T-helper 1 cell treated with Interleukin-12 subunit alpha and Interleukin-12 subunit beta and Interleukin-4 antibody, amounts not matched to agents 30 μg/mL and 1 μg/mL, for 36 hours (primary cell): Measurements from ENCODE around the gene SERPING1.

ENCODE experiments used
- H3K27ac Mint-ChIP-seq: one replicate; pipeline ENCODE4 v1.8.0; 2021; ENCODE audit warnings: mild to moderate bottlenecking, mixed read lengths
- H3K27me3 Mint-ChIP-seq: one replicate; pipeline ENCODE4 v1.8.0; 2021; ENCODE audit warnings: low read depth, mixed read lengths
- H3K36me3 Mint-ChIP-seq: one replicate; pipeline ENCODE4 v1.8.0; 2021; ENCODE audit warnings: low read depth, mixed read lengths
- H3K4me1 Mint-ChIP-seq: one replicate; pipeline ENCODE4 v1.8.0; 2021; ENCODE audit warnings: low read depth, mixed read lengths
- H3K4me3 Mint-ChIP-seq: one replicate; pipeline ENCODE4 v1.8.0; 2021; ENCODE audit warnings: mild to moderate bottlenecking, moderate library complexity, mixed read lengths
- H3K9me3 Mint-ChIP-seq: one replicate; pipeline ENCODE4 v1.8.0; 2021; ENCODE audit warnings: mixed read lengths

Gene SERPING1

DNA sequence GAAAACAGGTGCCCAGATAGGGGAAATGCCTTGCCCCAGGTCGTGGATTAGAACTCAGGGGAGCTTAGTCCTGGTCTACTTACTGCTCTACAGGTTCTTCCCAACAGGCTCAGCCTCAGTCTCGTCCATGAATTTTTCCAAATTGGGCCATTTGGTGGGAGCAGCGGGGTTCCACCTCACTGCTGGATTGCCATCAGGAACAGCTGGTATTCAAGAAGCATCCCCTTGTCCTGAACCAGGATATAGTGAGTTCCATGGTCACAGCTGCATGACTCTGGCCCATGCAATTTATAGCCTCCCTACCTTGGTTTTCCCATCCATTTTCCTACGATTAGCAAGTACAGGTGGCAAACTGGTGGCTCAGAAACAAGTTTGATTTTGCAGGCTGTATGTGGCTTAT lies 23.4 kb upstream of the SERPING1 start:
- H3K36me3 Mint-ChIP-seq, result no peaks in the 10 kb centered on the region
- no peaks in the 10 kb centered on the region for H3K9me3 Mint-ChIP-seq
- no peak overlapping the region for H3K4me3 Mint-ChIP-seq
- no peak overlapping the region for H3K27ac Mint-ChIP-seq
- H3K4me1 Mint-ChIP-seq, result no peaks in the 10 kb centered on the region
- H3K27me3 Mint-ChIP-seq, result peaks cover 17% of the 10 kb centered on the region

DNA sequence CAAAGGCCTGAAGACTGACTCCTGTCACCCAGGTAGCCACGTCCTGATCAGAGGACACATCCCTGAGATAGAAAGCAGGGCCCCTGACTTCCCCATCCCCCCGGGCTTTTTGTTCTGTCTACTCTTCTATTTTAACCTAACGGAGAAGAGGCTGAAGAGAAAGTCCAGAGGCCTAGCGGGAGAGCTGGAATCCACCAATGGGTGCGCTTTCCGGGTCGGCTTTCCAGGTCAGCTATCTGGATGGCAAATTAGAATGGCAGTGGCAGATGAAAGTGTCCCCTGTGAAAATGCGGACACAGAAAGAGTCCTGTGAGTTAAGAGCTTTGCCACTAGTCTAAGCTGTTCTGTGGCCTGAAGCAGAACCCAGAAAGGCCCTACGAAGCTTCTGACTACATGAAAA lies 13.1 kb upstream of the SERPING1 start:
- no peak overlapping the region for H3K27ac Mint-ChIP-seq
- no peaks in the 10 kb centered on the region for H3K27me3 Mint-ChIP-seq
- no peaks in the 10 kb centered on the region for H3K36me3 Mint-ChIP-seq
- H3K4me3 Mint-ChIP-seq, result no peak overlapping the region
- no peaks in the 10 kb centered on the region for H3K9me3 Mint-ChIP-seq
- H3K4me1 Mint-ChIP-seq, result peaks cover 11% of the 10 kb centered on the region

DNA sequence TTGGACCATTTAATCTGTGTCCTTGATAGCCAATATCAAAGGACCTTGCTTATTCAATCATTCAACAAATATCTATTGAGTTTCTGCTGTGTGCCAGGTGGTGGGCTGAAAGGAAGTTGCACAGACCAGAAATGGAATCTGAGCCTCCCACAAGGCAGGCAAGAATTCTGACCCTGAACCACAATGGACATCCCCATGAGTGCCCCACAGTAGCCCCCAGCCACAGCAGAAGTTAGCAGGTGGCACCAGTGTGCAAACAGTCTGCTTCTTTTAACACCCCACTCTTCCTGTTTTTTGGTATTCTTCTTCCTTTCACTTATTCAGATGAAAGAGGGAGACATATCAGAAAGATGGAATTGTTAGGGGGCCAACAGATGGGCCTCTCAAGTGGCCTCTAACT lies 12.2 kb upstream of the SERPING1 start:
- Mint-ChIP-seq H3K36me3 (no peaks in the 10 kb centered on the region), H3K27me3 (no peaks in the 10 kb centered on the region), H3K9me3 (no peaks in the 10 kb centered on the region), H3K4me3 (no peak overlapping the region), H3K27ac (no peak overlapping the region), H3K4me1 (peaks cover 11% of the 10 kb centered on the region)

DNA sequence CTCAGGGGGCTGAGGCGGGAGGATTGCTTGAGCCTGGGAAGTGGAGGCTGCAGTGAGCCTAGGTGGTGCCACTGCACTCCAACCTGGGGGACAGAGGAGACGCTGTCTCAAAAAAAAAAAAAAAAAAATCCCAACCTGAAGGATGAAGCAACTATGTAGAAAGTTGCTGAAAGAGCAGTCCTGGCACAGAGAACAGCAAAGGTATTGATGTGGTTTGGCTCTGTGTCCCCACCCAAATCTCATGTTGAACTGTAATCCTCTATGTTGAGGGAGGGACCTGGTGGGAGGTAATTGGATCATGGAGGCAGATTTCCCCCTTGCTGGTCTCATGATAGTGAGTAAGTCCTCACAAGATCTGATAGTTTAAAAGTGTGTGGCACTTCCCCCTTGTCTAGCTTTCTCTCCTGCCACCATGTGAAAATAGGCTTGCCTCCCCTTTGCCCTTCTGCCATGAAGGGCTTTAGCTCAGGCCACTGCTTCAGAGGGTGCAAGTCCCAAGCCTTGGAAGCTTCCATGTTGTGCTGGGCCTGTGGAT lies 10.7 kb upstream of the SERPING1 start:
- no peaks in the 10 kb centered on the region for H3K27me3 Mint-ChIP-seq
- H3K27ac Mint-ChIP-seq, result no peak overlapping the region
- no peak overlapping the region for H3K4me3 Mint-ChIP-seq
- no peaks in the 10 kb centered on the region for H3K9me3 Mint-ChIP-seq
- H3K36me3 Mint-ChIP-seq, result no peaks in the 10 kb centered on the region
- H3K4me1 Mint-ChIP-seq, result peaks cover 11% of the 10 kb centered on the region

DNA sequence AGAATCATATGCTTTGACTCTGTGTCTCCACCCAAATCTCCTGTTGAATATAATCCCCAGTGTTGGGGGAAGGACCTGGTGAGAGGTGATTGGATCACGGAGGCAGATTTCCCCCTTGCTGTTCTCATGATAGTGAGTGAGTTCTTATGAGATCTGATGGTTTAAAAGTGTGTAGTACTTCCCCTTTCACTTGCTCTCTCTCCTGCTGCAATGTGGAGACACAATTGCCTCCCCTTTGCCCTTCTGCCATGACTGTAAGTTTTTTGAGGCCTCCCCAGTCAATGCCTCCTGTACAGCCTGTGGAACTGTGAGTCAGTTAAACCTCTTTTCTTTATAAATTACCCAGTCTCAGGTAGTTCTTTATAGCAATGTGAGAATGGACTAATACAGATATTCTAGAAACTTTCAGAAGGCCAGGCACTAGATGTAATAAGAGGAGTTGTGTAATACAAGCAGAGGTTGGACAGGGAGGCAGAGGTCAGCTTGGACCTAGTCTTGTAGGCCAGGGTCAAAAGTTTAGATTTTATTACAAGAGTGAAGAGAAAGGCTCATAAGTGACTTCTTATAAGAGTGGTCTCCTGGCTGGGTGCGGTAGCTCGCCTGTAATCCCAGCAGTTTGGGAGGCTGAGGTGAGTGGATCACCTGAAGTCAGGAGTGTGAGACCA lies 9.3 kb upstream of the SERPING1 start:
- no peak overlapping the region for H3K27ac Mint-ChIP-seq
- peaks cover 11% of the 10 kb centered on the region for H3K4me1 Mint-ChIP-seq
- H3K9me3 Mint-ChIP-seq, result no peaks in the 10 kb centered on the region
- no peaks in the 10 kb centered on the region for H3K36me3 Mint-ChIP-seq
- H3K27me3 Mint-ChIP-seq, result peaks cover 5% of the 10 kb centered on the region
- no peak overlapping the region for H3K4me3 Mint-ChIP-seq

DNA sequence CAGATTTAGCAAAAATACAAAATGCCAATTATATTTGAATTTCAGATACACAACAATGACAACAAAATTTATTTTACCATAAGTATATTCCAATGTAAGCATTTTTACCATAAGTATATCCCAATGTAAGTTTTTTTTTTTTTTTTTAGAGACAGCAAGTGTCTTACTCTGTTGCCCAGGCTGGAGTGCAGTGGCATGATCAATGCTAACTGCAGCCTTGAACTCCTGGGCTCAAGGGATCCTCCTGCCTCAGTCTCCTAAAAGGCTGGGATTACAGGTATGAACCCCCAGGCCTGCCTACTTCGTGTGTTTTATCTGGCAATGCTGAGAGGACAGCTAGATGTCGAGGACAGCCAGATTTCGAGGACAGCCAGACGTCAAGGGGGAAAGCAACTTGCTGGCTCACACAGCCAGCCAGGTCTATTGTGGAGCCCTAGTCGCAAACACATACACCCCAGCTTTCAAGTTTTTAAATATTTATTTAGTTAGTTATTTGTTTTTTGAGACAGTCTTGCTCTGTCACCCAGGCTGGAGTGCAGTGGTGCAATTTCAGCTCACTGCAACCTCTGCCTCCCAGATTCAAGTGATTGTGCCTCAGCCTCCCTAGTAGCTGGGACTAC lies 1.1 kb upstream of the SERPING1 start:
- Mint-ChIP-seq H3K4me1 (peaks cover 5% of the 10 kb centered on the region), H3K9me3 (no peaks in the 10 kb centered on the region), H3K27ac (no peak overlapping the region), H3K27me3 (peaks cover 50% of the 10 kb centered on the region), H3K36me3 (no peaks in the 10 kb centered on the region), H3K4me3 (no peak overlapping the region)

DNA sequence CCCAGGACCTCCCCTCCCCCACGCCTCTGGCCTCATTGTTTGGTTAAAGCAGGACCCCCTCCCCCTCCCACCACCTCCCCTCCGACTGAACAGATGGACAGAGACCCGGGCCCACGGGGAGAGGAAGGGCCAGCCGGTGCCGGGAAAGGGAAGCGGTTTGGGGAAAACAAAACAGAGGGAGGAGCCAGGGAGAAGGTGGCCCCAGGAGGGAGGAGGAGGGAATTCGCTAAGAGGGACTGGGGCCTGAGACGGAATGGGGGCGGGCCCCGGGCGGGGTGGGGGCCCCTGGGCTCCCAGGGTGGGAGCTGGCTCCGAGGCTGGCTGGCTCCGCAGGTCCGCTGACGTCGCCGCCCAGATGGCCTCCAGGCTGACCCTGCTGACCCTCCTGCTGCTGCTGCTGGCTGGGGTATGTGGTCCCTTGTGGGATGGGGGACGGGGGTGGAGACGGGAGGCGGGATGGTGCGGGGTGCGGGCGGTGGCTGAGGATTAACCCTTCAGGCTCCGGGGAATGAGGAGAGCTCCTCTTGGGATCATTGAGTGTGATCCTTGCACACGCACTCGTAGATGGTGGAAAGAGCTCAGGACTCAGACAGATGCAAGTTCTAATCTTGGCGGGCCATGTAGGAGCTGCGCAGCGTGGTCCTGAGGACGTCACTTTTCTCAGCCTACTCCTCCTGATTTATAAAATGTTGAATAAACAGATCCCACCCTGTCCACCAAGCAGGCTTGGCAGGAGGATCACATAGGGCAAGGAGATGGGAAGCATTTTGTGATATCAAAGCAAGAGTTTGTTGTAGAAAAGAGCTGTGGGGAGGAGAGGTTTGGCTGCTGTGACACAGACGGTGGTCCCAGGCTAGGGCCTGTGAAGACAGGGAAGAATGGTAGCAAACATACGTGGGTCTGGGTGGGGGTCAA lies 688 bp downstream of the SERPING1 start:
- Mint-ChIP-seq H3K27me3 (peaks cover 45% of the 10 kb centered on the region), H3K4me3 (no peak overlapping the region), H3K4me1 (peaks cover 5% of the 10 kb centered on the region), H3K9me3 (no peaks in the 10 kb centered on the region), H3K27ac (no peak overlapping the region), H3K36me3 (no peaks in the 10 kb centered on the region)

DNA sequence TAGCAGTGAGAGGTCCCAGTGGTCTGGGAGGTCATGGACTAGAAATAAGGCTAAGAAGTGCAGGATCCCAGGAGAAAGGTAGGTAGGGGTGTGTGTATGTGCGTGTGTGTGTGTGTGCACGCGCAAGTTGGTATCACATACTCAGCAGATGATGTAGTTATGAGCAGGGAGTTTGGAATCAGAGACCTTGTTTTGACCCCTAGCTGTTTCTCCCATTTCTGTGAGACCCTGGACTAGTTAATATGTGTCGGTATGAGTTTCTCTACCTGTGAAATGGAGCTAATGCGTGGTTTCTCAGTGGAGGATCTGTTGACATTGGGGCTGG lies 1.3 kb downstream of the SERPING1 start:
- Mint-ChIP-seq H3K36me3 (no peaks in the 10 kb centered on the region), H3K27ac (no peak overlapping the region), H3K9me3 (no peaks in the 10 kb centered on the region), H3K4me1 (peaks cover 5% of the 10 kb centered on the region), H3K4me3 (no peak overlapping the region), H3K27me3 (peaks cover 45% of the 10 kb centered on the region)

DNA sequence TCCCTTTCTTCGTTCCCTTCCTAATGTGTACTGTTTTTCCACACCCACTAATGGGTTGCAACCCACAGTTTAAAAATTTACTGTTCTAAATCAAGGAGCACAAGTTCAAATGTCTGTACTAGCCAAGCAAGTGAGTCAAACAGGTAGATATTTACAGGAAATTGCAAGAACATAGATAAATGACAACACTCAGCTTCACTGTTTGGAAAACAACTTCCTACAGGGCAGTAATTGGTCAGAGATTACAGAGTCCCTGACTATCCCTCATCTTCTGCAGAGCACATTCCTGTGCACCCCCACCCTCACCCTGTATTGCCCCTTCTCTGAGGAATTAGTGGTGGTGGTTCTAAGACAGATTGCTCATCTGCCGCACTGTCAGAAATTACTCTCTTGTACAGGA lies 1.9 kb downstream of the SERPING1 start:
- Mint-ChIP-seq H3K9me3 (no peaks in the 10 kb centered on the region), H3K4me1 (peaks cover 5% of the 10 kb centered on the region)

DNA sequence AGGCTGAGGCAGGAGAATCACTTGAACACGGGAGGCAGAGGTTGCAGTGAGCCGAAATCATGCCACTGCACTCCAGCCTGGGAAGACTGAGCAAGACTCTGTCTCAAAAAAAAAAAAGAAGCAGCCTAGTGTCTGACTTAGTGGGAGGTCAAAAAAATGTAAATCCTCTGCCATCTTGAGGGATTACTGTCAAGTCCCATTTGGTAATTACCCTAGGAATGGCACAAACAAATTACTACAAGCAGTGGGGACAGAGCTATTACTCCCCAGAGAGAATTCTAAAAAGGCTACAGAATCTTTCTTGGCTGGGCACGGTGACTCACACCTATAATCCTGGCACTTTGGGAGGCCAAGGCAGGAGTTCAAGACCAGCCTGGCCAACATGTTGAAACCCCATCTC lies 3.8 kb downstream of the SERPING1 start:
- peaks cover 5% of the 10 kb centered on the region for H3K4me1 Mint-ChIP-seq
- H3K27me3 Mint-ChIP-seq, result peaks cover 36% of the 10 kb centered on the region
- no peaks in the 10 kb centered on the region for H3K9me3 Mint-ChIP-seq
- no peaks in the 10 kb centered on the region for H3K36me3 Mint-ChIP-seq
- H3K27ac Mint-ChIP-seq, result no peak overlapping the region
- H3K4me3 Mint-ChIP-seq, result no peak overlapping the region

More for the DNA sequence above, 1.9 kb downstream of the SERPING1 start:
- Mint-ChIP-seq H3K4me3 (no peak overlapping the region), H3K36me3 (no peaks in the 10 kb centered on the region), H3K27me3 (peaks cover 40% of the 10 kb centered on the region), H3K27ac (no peak overlapping the region)

DNA sequence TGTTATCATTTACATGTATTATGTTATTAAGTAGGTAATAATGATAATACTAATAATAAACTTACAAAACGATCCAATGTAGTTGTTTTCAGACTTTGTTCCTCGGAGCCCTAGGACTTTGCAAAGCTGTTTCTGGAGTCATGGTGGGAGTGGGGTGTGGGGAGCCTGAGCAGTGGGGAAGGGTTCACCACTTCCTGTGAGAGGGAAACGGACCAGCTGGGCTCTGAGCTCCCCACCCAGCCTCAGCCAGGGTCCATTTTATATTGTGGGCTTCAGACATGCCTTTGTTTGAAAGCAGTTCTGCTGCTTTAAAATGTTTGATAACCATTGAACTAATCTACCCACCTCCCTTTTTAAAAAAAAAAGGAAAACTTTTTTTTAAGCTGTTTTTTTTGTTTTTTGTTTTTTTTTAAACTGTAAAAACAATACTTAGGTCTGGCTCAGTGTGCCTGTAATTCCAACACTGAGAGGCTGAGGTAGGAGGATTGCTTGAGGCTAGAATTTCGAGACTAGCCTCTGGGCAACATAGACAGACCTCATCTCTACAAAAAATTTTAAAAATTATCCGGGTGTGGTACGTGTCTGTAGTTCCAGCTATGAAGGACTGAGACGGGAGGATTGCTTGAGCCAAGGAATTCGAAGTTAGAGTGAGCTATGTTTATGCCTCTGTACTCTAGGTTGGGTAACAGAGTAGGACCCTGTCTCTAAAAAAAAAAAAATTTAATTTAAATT lies 7.0 kb downstream of the SERPING1 start:
- no peaks in the 10 kb centered on the region for H3K9me3 Mint-ChIP-seq
- H3K36me3 Mint-ChIP-seq, result no peaks in the 10 kb centered on the region
- no peaks in the 10 kb centered on the region for H3K4me1 Mint-ChIP-seq
- no peak overlapping the region for H3K4me3 Mint-ChIP-seq
- H3K27ac Mint-ChIP-seq, result no peak overlapping the region
- H3K27me3 Mint-ChIP-seq, result peaks cover 30% of the 10 kb centered on the region

DNA sequence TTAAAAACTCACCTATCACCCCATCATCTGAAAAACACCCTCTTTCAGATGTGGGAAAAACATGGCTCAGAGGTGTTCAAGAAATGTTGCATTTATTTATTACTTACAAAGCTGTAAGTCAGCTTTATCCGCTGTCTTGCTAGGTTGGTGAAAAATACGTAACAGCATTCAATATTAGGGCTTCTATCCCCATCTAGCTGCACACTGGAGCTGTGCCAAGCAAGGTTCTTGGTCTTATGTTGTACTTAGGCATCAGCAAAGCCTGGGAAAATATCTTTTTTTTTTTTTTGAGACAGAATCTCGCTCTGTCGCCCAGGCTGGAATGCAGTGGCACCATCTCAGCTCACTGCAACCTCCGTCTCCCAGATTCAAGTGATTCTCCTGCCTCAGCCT lies 7.5 kb downstream of the SERPING1 start:
- no peak overlapping the region for H3K4me3 Mint-ChIP-seq
- H3K27me3 Mint-ChIP-seq, result peaks cover 30% of the 10 kb centered on the region
- H3K9me3 Mint-ChIP-seq, result no peaks in the 10 kb centered on the region
- no peaks in the 10 kb centered on the region for H3K4me1 Mint-ChIP-seq
- no peaks in the 10 kb centered on the region for H3K36me3 Mint-ChIP-seq
- H3K27ac Mint-ChIP-seq, result no peak overlapping the region

DNA sequence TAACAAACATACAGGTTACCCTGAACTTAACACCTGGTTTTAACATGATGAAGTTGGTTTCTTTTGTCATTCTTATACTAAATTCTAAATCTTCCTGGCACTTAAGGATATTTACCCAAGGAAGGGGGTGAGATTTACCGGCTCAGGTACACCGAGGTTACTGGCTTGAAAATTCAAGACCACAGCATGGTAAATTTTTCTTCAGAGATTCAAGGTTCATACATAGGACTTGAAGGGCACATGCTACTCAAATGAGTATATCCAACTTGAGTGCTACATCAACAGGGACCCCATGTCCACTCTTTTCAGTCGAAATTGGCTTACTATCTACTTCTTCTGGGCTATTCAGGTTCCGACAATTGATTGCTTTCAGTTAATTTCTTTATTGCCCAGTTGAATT lies 12.7 kb downstream of the SERPING1 start:
- Mint-ChIP-seq H3K27ac (no peak overlapping the region), H3K9me3 (no peaks in the 10 kb centered on the region), H3K36me3 (no peaks in the 10 kb centered on the region), H3K4me3 (no peak overlapping the region), H3K4me1 (no peaks in the 10 kb centered on the region), H3K27me3 (peaks cover 37% of the 10 kb centered on the region)

DNA sequence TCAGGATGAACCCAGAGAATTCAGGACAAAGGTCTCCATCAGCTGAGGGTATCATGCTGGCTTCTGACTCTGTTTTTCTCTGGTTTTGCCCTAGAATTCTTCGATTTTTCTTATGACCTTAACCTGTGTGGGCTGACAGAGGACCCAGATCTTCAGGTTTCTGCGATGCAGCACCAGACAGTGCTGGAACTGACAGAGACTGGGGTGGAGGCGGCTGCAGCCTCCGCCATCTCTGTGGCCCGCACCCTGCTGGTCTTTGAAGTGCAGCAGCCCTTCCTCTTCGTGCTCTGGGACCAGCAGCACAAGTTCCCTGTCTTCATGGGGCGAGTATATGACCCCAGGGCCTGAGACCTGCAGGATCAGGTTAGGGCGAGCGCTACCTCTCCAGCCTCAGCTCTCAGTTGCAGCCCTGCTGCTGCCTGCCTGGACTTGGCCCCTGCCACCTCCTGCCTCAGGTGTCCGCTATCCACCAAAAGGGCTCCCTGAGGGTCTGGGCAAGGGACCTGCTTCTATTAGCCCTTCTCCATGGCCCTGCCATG lies 16.8 kb downstream of the SERPING1 start:
- peaks cover 13% of the 10 kb centered on the region for H3K27me3 Mint-ChIP-seq
- H3K4me3 Mint-ChIP-seq, result no peak overlapping the region
- H3K4me1 Mint-ChIP-seq, result no peaks in the 10 kb centered on the region
- H3K9me3 Mint-ChIP-seq, result no peaks in the 10 kb centered on the region
- no peaks in the 10 kb centered on the region for H3K36me3 Mint-ChIP-seq
- H3K27ac Mint-ChIP-seq, result no peak overlapping the region
